Measurements from ENCODE around the gene SNTA1. TPM values are rescaled to one million over a fixed set of nuclear protein-coding genes. Genes with fewer than 3 reads are reported as not detected.
"Not testable (repeated sequence)": the region's sequence is repeated elsewhere in the genome, so short reads cannot be mapped to it uniquely, and the experiment has no call there.

Gene SNTA1
- total RNA-seq, 2 donors from 2014 or later, result 2.2 to 3.7 TPM

- H3K4me1 Mint-ChIP-seq (ENCODE audit: low read depth), result no peaks in the 10 kb centered on the region
- H3K36me3 Mint-ChIP-seq (ENCODE audit: insufficient read depth in 2 of 2), result no peaks in the 10 kb centered on the region
- no peak overlapping the region for H3K27ac Mint-ChIP-seq
- DNase-seq (no peak), ATAC-seq (replicated peaks in 1 of 2) (no peak)
- H3K4me3 Mint-ChIP-seq, result no peak overlapping the region
- no peaks in the 10 kb centered on the region for H3K27me3 Mint-ChIP-seq (ENCODE audit: low read depth)
- H3K9me3 Mint-ChIP-seq, result no peaks in the 10 kb centered on the region
Observed at GRCh38 chr20:33433465-33434234, 9.9 kb downstream of the SNTA1 start.

- H3K27me3 Mint-ChIP-seq (ENCODE audit: low read depth), result no peaks in the 10 kb centered on the region
- no peaks in the 10 kb centered on the region for H3K4me1 Mint-ChIP-seq (ENCODE audit: low read depth)
- no peak for ATAC-seq (replicated peaks in 1 of 2)
- no peak overlapping the region for H3K27ac Mint-ChIP-seq
- H3K9me3 Mint-ChIP-seq, result no peaks in the 10 kb centered on the region
- no peak for DNase-seq
- no peak overlapping the region for H3K4me3 Mint-ChIP-seq
- H3K36me3 Mint-ChIP-seq (ENCODE audit: insufficient read depth in 2 of 2), result no peaks in the 10 kb centered on the region
Observed at GRCh38 chr20:33431797-33432381, 11.7 kb downstream of the SNTA1 start.

GRCh38 chr20:33423875-33424274, 19.7 kb downstream of the SNTA1 start:
- H3K27ac Mint-ChIP-seq; ATAC-seq (replicated peaks in 1 of 2); H3K4me1 Mint-ChIP-seq (ENCODE audit: low read depth); H3K36me3 Mint-ChIP-seq (ENCODE audit: insufficient read depth in 2 of 2); H3K4me3 Mint-ChIP-seq; H3K27me3 Mint-ChIP-seq (ENCODE audit: low read depth); H3K9me3 Mint-ChIP-seq; DNase-seq: not testable (repeated sequence)

GRCh38 chr20:33423141-33423834, 20.3 kb downstream of the SNTA1 start:
- ATAC-seq (replicated peaks in 1 of 2), result no peak
- DNase-seq, result no peak
- Mint-ChIP-seq H3K27me3 (ENCODE audit: low read depth) (no peaks in the 10 kb centered on the region), H3K36me3 (ENCODE audit: insufficient read depth in 2 of 2) (no peaks in the 10 kb centered on the region), H3K27ac (no peak overlapping the region), H3K9me3 (no peaks in the 10 kb centered on the region), H3K4me1 (ENCODE audit: low read depth) (no peaks in the 10 kb centered on the region), H3K4me3 (no peak overlapping the region)

- no peaks in the 10 kb centered on the region for H3K9me3 Mint-ChIP-seq
- ATAC-seq (replicated peaks in 1 of 2), result no peak
- no peak overlapping the region for H3K27ac Mint-ChIP-seq
- DNase-seq, result no peak
- H3K4me3 Mint-ChIP-seq, result no peak overlapping the region
- no peaks in the 10 kb centered on the region for H3K27me3 Mint-ChIP-seq (ENCODE audit: low read depth)
- no peaks in the 10 kb centered on the region for H3K36me3 Mint-ChIP-seq (ENCODE audit: insufficient read depth in 2 of 2)
- no peaks in the 10 kb centered on the region for H3K4me1 Mint-ChIP-seq (ENCODE audit: low read depth)
Observed at GRCh38 chr20:33419140-33419974, 24.2 kb downstream of the SNTA1 start.

GRCh38 chr20:33418033-33418432, 25.5 kb downstream of the SNTA1 start:
- Mint-ChIP-seq H3K4me3 (no peak overlapping the region), H3K27me3 (ENCODE audit: low read depth) (no peaks in the 10 kb centered on the region), H3K27ac (peak overlapping the region; percentile 50), H3K4me1 (ENCODE audit: low read depth) (no peaks in the 10 kb centered on the region), H3K9me3 (no peaks in the 10 kb centered on the region), H3K36me3 (ENCODE audit: insufficient read depth in 2 of 2) (no peaks in the 10 kb centered on the region)
- no peak for DNase-seq
- no peak for ATAC-seq (replicated peaks in 1 of 2)

- Mint-ChIP-seq H3K27me3 (ENCODE audit: low read depth) (no peaks in the 10 kb centered on the region), H3K27ac (no peak overlapping the region), H3K36me3 (ENCODE audit: insufficient read depth in 2 of 2) (no peaks in the 10 kb centered on the region), H3K9me3 (no peaks in the 10 kb centered on the region), H3K4me3 (no peak overlapping the region), H3K4me1 (ENCODE audit: low read depth) (no peaks in the 10 kb centered on the region)
- DNase-seq (peak in 1 of 2 donors; percentile 8), ATAC-seq (replicated peaks in 1 of 2) (no peak)
Observed at GRCh38 chr20:33415948-33416347, 27.6 kb downstream of the SNTA1 start.

GRCh38 chr20:33412484-33412838, 31.1 kb downstream of the SNTA1 start:
- Mint-ChIP-seq H3K4me1 (ENCODE audit: low read depth) (peaks cover 2% of the 10 kb centered on the region), H3K36me3 (ENCODE audit: insufficient read depth in 2 of 2) (peaks cover 0 to 2% of the 10 kb centered on the region in 2 donors), H3K4me3 (no peak overlapping the region), H3K27ac (no peak overlapping the region), H3K9me3 (no peaks in the 10 kb centered on the region), H3K27me3 (ENCODE audit: low read depth) (no peaks in the 10 kb centered on the region)
- ATAC-seq (replicated peaks in 1 of 2) (no peak), DNase-seq (no peak)

- ATAC-seq (replicated peaks in 1 of 2), result no peak
Observed at GRCh38 chr20:33411711-33412483, 31.7 kb downstream of the SNTA1 start.

GRCh38 chr20:33411242-33411641, 32.3 kb downstream of the SNTA1 start:
- no peaks in the 10 kb centered on the region for H3K9me3 Mint-ChIP-seq
- H3K27ac Mint-ChIP-seq, result no peak overlapping the region
- H3K4me1 Mint-ChIP-seq (ENCODE audit: low read depth), result peaks cover 7% of the 10 kb centered on the region
- DNase-seq (no peak), ATAC-seq (replicated peaks in 1 of 2) (no peak)
- H3K4me3 Mint-ChIP-seq, result no peak overlapping the region
- no peaks in the 10 kb centered on the region for H3K27me3 Mint-ChIP-seq (ENCODE audit: low read depth)
- peaks cover 0 to 6% of the 10 kb centered on the region in 2 donors for H3K36me3 Mint-ChIP-seq (ENCODE audit: insufficient read depth in 2 of 2)

More at GRCh38 chr20:33411711-33412483, 31.7 kb downstream of the SNTA1 start:
- no peak for DNase-seq
- Mint-ChIP-seq H3K27ac (no peak overlapping the region), H3K4me3 (no peak overlapping the region), H3K9me3 (no peaks in the 10 kb centered on the region), H3K27me3 (ENCODE audit: low read depth) (no peaks in the 10 kb centered on the region), H3K4me1 (ENCODE audit: low read depth) (peaks cover 7% of the 10 kb centered on the region), H3K36me3 (ENCODE audit: insufficient read depth in 2 of 2) (peaks cover 0 to 6% of the 10 kb centered on the region in 2 donors)

GRCh38 chr20:33410081-33410742, 33.4 kb downstream of the SNTA1 start:
- Mint-ChIP-seq H3K4me1 (ENCODE audit: low read depth) (peaks cover 7% of the 10 kb centered on the region), H3K27ac (no peak overlapping the region), H3K36me3 (ENCODE audit: insufficient read depth in 2 of 2) (peaks cover 0 to 6% of the 10 kb centered on the region in 2 donors), H3K9me3 (no peaks in the 10 kb centered on the region), H3K27me3 (ENCODE audit: low read depth) (no peaks in the 10 kb centered on the region), H3K4me3 (no peak overlapping the region)
- ATAC-seq (replicated peaks in 1 of 2) (no peak), DNase-seq (no peak)

All from activated T-cell treated with anti-CD3 and anti-CD28 coated beads, Interleukin-2, amount 50 U/mL, for 72 hours (primary cell).